KOPT-K1 (cell line): ENCODE measurements around the gene ZNF784.

ENCODE experiments used
- H3K27ac ChIP-seq: fragments of 200-600 bp; sonication (generic); 2 replicates; pipeline ENCODE4 v1.5.1; 2016; ENCODE audit warnings: antibody characterized with exemption, mild to moderate bottlenecking, low read depth, low read length; ENCODE audit not compliant: poor library complexity, severe bottlenecking
- H3K36me3 ChIP-seq: fragments of 200-600 bp; sonication (generic); 2 replicates; pipeline ENCODE4 v1.5.1; 2017; ENCODE audit warnings: antibody characterized with exemption, mild to moderate bottlenecking, low read length, moderate library complexity; ENCODE audit not compliant: insufficient read depth
- H3K9me3 ChIP-seq: fragments of 200-600 bp; sonication (generic); 2 replicates; pipeline ENCODE4 v1.5.1; 2017; ENCODE audit warnings: antibody characterized with exemption, low read length, mild to moderate bottlenecking; ENCODE audit not compliant: insufficient read depth, poor library complexity, severe bottlenecking

The ZNF784 gene

DNA sequence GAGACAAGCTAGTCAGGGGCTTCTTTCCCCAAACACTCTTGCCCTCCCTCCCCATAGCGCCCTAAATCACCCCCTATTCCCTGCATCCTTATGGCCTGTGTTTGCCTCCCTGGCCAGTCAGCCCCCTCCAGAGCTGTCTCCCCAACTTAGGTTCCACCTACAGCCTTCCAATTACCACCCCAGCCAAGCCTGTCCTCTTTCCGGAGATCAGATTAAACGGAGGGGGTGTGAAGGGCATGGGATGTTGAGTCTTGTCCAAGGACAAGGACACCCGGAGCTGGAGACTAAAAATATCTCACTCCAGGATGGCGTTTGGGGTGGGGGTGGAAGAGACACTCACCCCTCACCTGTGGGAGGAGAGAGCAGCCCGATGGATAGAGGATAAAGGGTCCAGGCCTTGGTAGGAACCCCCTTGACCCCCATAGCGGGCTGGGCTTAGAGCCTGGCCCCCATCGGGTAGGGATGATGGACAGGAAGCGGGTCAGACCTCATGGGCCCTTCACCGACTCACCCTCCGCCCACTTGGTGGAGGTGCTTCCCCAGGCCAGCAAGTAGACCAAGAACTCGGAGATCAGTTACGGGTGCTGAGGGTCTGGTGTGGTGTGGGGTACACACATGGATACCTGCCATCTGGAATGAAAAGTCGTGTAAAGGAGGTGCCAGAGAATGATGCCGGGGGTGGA lies 12.9 kb downstream of the ZNF784 start:
- no peak overlapping the region for H3K27ac ChIP-seq
- no peaks in the 10 kb centered on the region for H3K9me3 ChIP-seq
- peaks cover 35% of the 10 kb centered on the region; the same call in 1 of the 2 replicates for H3K36me3 ChIP-seq

DNA sequence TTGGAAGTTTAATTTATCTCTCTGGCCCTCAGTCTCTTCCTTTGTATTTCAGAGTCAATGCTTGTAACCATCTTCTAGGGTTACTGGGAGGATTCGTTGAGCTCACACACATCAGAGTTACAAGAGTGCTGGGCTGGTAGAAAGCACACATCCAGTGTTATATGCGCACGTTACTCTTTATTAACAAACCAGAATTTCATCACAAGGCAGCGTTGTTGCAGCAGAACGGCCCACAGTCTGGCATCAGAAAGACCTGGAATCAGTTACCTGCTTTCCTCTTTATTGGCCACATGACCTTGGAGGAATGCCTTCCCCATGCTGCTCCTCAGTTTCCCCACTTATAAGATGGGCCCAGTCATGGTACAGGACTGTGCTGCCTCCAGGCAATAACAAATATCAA lies 15.0 kb downstream of the ZNF784 start:
- Histone ChIP-seq H3K27ac (no peak overlapping the region), H3K36me3 (peaks cover 22% of the 10 kb centered on the region; the same call in 1 of the 2 replicates), H3K9me3 (no peaks in the 10 kb centered on the region)

DNA sequence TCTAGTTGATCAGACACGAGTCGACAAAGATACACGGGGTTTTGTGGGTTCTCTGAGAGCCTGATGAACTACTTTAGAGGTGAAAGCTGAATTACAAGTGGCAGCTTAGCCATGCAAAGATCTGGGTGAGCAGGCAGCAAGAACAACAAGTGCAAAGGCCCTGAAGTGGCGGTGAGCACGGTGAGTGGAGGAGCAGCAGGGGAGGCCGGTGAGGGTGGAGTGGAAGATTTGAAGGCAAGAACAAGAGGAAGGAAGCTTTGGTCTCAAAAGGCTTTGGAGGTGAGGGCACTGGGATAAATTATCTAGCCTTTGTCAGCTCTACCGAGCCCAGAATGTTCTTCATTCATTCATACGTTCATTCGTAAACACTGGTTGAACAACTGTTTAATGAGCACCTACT lies 17.5 kb downstream of the ZNF784 start:
- H3K27ac ChIP-seq, result peak overlapping the region; percentile 82
- H3K9me3 ChIP-seq, result no peaks in the 10 kb centered on the region

DNA sequence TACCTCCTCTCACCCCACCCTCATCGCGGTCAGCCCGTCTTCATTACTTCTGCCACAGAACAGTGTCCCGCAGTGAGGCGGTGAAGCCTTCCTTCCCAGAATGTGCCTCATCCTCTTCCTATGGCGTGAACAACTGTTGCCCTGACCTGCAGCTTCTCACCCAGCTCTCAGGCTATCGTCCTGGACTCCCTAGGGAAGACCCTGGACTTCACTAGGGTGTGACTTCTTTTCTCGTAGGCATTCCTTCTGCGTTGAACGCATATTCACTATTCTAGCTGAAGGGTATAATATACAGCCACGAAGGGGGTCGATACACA lies 17.9 kb downstream of the ZNF784 start:
- Histone ChIP-seq H3K36me3 (peaks cover 19% of the 10 kb centered on the region; the same call in 1 of the 2 replicates), H3K27ac (peak overlapping the region; percentile 82)

More for the DNA sequence above, 17.5 kb downstream of the ZNF784 start:
- H3K36me3 ChIP-seq, result peaks cover 19% of the 10 kb centered on the region; the same call in 1 of the 2 replicates

DNA sequence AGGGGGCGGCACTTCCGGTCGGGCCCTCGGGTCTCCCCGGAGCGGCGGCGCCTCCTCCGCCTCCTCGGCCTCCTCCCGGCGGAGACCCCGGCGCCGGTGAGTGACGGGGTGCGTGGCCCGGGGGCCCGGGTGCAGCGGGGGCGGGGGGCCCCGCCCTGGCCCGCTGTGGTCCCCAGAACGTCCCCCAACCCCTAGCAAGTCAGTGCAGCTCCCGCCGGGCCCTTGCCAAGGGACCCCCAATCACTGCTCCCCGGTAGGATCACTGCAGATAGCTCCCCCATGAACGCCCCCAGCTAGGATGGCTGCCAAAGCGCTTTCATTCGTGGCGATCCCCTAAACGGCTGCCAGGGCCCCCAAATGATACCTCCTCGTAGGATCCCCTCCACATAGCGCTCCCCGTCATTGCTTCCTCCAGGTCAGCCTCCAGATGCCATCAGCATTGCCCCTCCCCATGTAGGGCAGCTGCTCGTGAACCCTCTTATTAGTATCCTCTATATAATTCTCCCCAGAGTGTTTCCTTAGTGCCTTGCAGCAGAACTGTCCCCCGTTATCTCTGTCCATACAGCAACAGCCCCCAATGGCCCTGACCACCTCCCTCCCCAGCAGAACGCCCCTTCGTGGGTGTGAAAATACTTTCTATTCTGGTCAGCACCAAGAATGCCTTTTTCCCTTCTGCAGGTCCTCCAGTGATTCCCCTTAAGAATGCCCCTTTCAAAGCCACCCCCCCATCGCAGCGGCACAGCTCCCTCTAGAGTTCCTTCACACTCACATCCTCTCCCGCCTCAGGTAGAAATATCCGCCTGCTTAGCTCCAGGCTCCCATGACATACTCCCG lies 18.5 kb downstream of the ZNF784 start, which contains the start of gene ZNF865:
ZNF865 (plus strand) TSS at position 11 of the 834 bp plus-strand sequence. CDS start 7,972 bp downstream, outside the sequence.
- Histone ChIP-seq H3K9me3 (no peaks in the 10 kb centered on the region), H3K27ac (peak within 1 kb of the TSS; percentile 82), H3K36me3 (peaks cover 19% of the 10 kb centered on the region; the same call in 1 of the 2 replicates)

More for the DNA sequence above, 17.9 kb downstream of the ZNF784 start:
- no peaks in the 10 kb centered on the region for H3K9me3 ChIP-seq

DNA sequence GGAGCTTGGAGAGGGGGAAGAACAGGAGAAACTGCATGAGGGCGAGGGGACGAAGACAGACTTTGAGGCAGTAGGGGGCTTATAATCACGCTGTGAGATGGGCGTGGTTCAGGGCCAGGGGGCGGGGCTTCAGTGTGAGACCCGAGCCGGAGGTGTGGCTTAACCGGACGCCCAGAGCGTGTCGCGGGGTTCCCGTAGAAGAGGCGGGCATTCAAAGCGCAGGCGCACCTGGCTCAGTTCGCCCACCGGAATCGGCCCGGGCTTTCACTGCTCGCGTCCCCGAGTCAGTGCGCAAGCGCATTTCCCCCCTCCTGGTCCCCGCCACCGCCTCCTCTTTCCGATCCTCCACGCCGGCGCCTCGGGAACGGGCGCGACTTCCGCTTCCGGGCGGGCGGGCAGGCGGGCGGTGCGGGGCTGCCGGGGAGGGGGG lies 19.1 kb downstream of the ZNF784 start:
- Histone ChIP-seq H3K36me3 (peaks cover 15% of the 10 kb centered on the region; the same call in 1 of the 2 replicates), H3K27ac (peak overlapping the region; percentile 82), H3K9me3 (no peaks in the 10 kb centered on the region)

DNA sequence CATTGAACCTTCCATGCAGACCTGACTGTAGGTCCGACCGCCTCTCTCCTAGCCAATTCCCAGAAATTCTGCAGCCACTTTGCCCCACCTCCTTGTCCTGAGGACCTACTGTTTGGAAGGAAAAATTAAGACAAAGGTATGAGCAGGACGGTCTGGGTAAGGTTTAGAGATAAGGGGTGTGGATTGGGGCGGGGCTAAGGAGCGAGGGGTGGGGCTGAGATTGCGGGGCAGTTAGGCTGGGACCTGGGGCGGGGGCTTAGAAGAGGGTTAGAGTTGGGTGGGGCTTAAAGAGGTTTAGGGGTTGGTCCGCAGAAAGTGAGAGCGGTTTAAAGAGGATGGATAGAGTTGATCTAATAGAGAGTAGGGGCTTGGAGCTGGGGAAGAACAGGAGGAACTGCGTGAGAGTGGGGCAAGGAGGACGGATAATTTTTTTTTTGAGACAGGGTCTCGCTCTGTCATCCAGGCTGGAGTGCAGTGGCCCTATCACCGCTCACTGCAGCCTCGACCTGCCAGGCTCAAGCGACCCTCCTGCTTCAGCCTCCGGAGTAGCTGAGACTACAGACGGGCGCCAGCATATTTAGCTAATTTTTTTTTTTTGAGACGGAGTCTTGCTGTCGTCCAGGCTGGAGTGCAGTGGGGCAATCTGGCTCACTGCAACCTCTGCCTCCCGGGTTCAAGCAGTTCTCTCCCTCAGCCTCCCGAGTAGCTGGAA lies 20.6 kb downstream of the ZNF784 start:
- Histone ChIP-seq H3K36me3 (0 out of 2 replicates have a peak, but pooled peaks cover 2% of the 10 kb centered on the region), H3K27ac (no peak overlapping the region)

DNA sequence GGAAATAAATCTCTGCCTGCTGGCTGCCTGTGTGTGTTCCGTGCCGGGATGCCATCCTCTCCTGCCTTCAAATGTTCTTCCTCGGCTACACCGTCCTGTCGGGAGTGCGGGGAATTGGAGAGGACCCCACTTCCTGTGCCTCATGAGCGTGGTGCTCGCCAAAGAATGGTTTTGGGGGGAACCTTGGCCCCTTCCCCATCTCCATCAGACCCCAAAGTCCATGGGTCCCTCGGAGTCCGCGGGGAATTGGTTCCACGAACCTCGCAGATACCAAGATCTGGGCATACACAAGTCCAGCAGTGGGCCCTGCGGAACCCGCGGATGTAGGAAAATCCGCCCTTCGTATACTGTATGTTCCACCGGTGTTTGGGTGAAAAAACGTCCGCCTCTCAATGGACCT lies 21.3 kb downstream of the ZNF784 start:
- Histone ChIP-seq H3K9me3 (no peaks in the 10 kb centered on the region), H3K27ac (no peak overlapping the region)

More for the DNA sequence above, 20.6 kb downstream of the ZNF784 start:
- no peaks in the 10 kb centered on the region for H3K9me3 ChIP-seq

DNA sequence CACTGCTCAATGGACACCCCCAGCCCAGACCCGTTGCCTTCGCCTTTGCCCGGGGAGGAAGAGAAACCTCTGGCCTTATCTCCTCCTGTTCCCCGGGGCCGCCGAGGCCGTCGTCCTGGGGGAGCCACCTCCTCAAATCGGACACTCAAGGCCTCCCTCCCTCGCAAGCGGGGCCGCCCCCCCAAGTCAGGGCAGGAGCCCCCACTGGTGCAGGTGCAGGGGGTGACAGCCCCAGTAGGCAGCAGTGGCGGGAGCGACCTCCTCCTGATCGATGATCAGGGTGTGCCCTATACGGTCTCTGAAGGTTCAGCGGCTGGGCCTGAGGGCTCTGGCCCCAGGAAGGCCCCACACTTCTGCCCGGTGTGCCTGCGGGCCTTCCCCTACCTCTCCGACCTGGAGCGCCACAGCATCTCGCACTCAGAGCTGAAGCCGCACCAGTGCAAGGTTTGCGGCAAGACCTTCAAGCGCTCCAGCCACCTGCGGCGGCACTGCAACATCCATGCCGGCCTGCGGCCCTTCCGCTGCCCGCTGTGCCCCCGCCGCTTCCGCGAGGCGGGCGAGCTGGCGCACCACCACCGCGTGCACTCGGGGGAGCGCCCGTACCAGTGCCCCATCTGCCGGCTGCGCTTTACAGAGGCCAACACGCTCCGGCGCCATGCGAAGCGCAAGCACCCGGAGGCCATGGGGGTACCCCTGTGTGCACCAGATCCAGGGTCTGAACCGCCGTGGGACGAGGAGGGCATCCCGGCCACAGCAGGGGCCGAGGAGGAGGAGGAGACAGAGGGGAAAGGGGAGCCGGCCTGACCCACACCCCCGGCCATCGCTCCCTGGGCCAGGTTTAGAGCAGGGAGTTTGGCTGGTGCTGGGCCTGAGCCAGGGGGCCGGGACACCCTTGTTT lies 22.0 kb downstream of the ZNF784 start:
- no peaks in the 10 kb centered on the region for H3K9me3 ChIP-seq
- no peak overlapping the region for H3K27ac ChIP-seq
- H3K36me3 ChIP-seq, result peaks cover under 1% of the 10 kb centered on the region; the same call in 1 of the 2 replicates

More for the DNA sequence above, 21.3 kb downstream of the ZNF784 start:
- no peaks in the 10 kb centered on the region for H3K36me3 ChIP-seq

DNA sequence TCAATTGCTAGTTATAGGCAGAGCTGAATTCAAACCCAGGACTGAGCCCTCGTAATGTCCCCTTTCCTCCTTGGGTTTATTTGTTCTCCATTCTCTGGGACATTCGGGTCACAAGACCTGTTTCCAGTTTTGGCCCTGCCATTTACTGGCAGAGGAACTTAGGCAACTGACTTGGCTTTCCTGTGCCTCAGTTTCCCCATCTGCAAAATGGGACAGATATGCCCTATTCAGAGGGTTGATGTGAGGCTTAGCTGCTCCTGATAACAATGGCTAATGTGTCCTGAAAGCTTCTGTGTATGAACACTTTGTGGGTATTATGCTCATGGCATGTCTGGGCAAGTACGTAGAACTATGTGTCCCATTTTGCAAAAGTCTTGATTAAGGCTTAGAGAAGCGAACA lies 23.3 kb downstream of the ZNF784 start:
- peak overlapping the region; percentile 97 for H3K27ac ChIP-seq
- H3K36me3 ChIP-seq, result peaks cover 13% of the 10 kb centered on the region
- no peaks in the 10 kb centered on the region for H3K9me3 ChIP-seq

DNA sequence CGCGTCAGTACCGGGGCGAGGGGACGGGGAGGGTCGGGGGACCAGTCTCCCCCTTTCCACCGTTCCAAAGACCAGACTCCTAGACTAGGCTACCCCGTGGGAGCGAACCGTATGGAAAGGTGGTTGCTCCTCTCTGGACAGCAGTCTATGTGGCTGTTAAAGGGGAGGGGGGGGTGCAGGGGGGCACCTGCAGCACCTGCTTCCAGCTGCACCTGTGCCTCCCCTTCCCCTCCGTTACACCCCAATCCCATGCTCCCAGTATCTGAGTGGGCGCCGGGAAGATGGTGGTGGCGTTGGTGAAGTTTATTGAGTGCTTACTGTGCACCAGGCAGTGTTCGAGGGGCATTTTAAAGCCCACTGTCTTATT lies 23.7 kb downstream of the ZNF784 start:
- Histone ChIP-seq H3K9me3 (no peaks in the 10 kb centered on the region), H3K36me3 (peaks cover 17% of the 10 kb centered on the region), H3K27ac (peak overlapping the region; percentile 97)

DNA sequence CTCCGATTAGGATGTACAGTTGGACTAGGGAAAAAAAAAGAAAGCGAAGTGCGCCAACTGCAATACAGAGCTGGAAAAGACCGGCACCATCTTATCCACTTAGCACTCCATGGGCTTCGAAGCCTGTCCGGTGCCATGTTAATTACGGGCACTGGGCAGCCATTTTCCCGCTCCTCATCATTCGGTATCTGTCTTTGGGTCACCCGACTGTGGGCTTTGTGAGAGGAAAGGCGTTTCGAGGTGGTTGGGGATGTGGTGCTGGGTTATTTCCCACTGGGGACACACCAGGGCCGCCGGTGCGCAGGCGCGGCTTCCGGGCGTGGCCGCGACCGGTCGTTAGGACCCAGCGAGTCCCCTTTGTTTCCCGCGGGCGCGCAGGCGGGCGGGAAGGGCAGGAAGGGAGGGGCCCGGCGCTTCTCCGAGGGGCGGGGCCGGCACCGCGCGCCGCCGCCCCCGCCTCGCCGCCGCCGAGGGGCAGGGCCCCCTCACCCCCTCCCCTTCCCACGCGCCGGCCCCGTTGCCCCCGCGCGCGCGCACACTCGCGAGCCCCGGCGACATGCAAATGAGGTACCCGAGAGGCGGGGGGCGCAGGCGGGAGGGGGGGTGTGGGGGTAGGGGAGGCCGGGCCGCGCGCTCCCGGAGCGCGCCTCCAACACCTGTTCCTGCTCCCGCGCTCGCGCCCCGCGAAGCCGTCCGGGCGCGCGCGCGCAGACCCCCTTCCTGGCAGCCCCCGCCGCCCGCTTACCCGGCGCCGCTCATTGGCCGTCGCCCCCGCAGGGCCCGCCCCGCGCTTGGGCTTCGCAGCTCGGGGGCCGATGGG lies 24.3 kb downstream of the ZNF784 start, which contains the start of gene ZNF524:
ZNF524 (plus strand) TSS at position 447 of the 820 bp plus-strand sequence. CDS start 1,825 bp downstream, outside the sequence.
- Histone ChIP-seq H3K9me3 (no peaks in the 10 kb centered on the region), H3K27ac (peak within 1 kb of the TSS; percentile 97), H3K36me3 (peaks cover 23% of the 10 kb centered on the region)

DNA sequence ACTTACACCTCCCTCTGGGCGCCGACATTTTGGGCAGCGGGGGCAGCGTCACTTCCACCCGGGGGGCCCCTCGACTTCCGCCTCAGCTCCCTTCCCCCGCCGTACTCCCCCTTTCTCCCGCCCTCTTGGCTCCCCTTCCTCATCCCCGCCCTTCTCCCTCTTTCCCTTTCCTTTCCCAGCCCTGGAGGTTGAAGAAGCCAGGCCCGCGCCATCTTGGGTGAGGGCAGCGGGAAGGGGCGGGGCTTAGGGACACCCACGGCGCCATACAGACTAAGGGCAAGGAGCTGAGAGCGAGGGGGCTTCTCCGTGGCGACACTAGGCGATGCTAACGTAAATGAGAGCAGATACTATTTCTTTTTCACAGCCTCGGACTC lies 24.9 kb downstream of the ZNF784 start, which contains the start of gene FIZ1:
FIZ1 (minus strand) TSS at position 50 of the 374 bp plus-strand sequence. CDS start 1,652 bp downstream, outside the sequence.
- H3K9me3 ChIP-seq, result no peaks in the 10 kb centered on the region
- H3K27ac ChIP-seq, result peak within 1 kb of the TSS; percentile 97
- peaks cover 28% of the 10 kb centered on the region for H3K36me3 ChIP-seq
